Measurements from ENCODE around the gene ENDOD1. TPM values are rescaled to one million over a fixed set of nuclear protein-coding genes. Genes with fewer than 3 reads are reported as not detected.
A peak's percentile ranks its signal among the peaks of the same experiment; 100 is the strongest.

Gene ENDOD1
- polyA plus RNA-seq, 2 of the 4 experiments (the other 2 are of a cell fraction), result 8.3 to 8.8 TPM

DNA sequence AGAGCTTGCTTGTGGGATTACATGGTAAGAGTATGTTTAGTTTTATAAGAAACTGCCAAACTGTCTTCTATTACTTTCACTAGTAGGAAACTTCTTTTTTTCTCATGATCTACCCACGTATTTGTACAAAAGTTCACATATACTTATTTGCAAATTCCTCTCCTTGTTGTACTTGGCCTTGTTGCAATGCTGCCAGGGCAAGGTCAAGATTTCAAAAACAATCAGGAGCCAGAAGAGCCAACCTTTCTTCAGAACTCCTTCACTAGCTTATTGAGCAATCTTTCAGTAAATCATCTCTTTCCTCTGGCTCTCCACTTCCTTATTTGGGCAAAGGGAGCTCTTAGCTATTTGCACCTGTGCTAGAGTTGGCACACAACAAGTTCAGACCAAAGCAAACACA, 13.2 kb upstream of the ENDOD1 start:
- CTCF ChIA-PET, result interaction anchor here (1.1 to 1.8 kb wide), 2 partner anchors 75 to 1318 kb away, joined by 3 to 4 read pairs; no protein-coding TSS in a partner anchor
- WGBS (ENCODE audit: missing lambda C conversion rate), result 4% methylated on average over 1 of the region's 1 CpG

DNA sequence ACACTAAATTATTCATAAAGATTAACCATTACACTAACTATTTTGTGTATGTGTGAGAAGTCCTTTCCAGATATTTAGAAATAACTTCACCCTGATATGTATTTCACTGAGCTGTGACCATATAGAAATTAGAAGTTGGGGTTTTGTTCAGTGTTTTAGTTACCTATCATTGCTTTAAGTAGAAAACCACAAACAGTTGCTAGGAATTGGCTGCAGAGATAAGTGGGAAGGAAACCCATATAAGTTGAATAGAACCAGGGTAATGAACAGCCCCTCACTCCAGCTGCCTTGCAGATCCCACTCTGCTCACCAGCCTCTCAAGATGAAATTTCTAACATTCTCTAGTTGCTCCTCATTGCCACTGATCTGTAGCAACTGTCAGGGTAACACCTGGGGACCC, 12.7 kb upstream of the ENDOD1 start:
- DNase-seq (ENCODE audit: low read depth in 1 of 2, low spot score in 1 of 2), result no peak
- CTCF ChIA-PET, result interaction anchor here (1.8 kb wide), 1 partner anchor 75 kb away, joined by 4 read pairs; no protein-coding TSS in a partner anchor
- no peak for TF ChIP-seq RFX5 (IDR thresholded peaks at IDR 0.05)
- Histone ChIP-seq H3K9me3 (no peaks in the 10 kb centered on the region), H3K4me3 (no peak overlapping the region), H3K4me2 (peak overlapping the region; percentile 42; the same call in 1 of the 3 replicates), H3K27ac (no peak overlapping the region), H3K4me1 (peaks cover 6% of the 10 kb centered on the region; the same call in 1 of the 3 replicates)
- POLR2A ChIA-PET, result no interaction called here
- no peak for FAIRE-seq
- no peak for ATAC-seq

More for the DNA sequence above, 13.2 kb upstream of the ENDOD1 start:
- FAIRE-seq (no peak), ATAC-seq (no peak), DNase-seq (ENCODE audit: low read depth in 1 of 2, low spot score in 1 of 2) (peak in 1 of 2 experiments; percentile 25)
- Histone ChIP-seq H3K4me2 (peak overlapping the region; percentile 42; the same call in 2 of the 3 replicates), H3K4me1 (peaks cover 6% of the 10 kb centered on the region; the same call in 1 of the 3 replicates), H3K9me3 (no peaks in the 10 kb centered on the region), H3K27ac (no peak overlapping the region), H3K4me3 (no peak overlapping the region)
- POLR2A ChIA-PET, result no interaction called here
- peak in 1 of 2 experiments; percentile 34; a peak in 1 of 4 replicates for TF ChIP-seq CEBPB (IDR thresholded peaks at IDR 0.05)
- TF ChIP-seq, protein P1, sequence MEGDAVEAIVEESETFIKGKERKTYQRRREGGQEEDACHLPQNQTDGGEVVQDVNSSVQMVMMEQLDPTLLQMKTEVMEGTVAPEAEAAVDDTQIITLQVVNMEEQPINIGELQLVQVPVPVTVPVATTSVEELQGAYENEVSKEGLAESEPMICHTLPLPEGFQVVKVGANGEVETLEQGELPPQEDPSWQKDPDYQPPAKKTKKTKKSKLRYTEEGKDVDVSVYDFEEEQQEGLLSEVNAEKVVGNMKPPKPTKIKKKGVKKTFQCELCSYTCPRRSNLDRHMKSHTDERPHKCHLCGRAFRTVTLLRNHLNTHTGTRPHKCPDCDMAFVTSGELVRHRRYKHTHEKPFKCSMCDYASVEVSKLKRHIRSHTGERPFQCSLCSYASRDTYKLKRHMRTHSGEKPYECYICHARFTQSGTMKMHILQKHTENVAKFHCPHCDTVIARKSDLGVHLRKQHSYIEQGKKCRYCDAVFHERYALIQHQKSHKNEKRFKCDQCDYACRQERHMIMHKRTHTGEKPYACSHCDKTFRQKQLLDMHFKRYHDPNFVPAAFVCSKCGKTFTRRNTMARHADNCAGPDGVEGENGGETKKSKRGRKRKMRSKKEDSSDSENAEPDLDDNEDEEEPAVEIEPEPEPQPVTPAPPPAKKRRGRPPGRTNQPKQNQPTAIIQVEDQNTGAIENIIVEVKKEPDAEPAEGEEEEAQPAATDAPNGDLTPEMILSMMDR (IDR thresholded peaks at IDR 0.05), result no peak

DNA sequence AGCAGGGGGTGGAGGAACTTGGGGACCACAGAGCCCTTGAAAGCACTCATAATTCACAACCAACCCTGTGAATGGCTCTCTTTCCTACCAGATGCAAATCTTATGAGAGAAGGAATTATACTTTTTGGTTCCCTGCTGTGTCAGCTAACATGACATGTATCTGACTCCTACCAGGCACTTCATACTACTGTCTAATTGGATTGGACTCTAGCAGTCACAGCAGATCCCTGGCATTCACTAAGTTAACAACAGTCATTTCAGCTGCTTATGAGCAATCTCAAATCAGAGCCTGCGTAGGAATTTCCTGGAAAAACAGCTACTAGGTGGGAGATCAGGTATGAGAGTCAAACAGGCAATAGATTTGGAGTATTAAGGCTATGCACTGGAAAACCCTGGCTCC, 11.1 kb upstream of the ENDOD1 start:
- ChIA-PET CTCF (interaction anchor here (1.2 to 1.7 kb wide), 2 partner anchors 9 to 10 kb away, joined by 4 to 5 read pairs; no protein-coding TSS in a partner anchor), POLR2A (no interaction called here)
- Histone ChIP-seq H3K4me1 (peaks cover 6% of the 10 kb centered on the region; the same call in 1 of the 3 replicates), H3K9me3 (no peaks in the 10 kb centered on the region), H3K4me2 (no peak overlapping the region), H3K27ac (no peak overlapping the region), H3K4me3 (no peak overlapping the region)
- no peak for ATAC-seq
- TF ChIP-seq EHF (CRISPR knock-in tag; IDR thresholded peaks at IDR 0.05), result no peak
- TF ChIP-seq, protein P2, sequence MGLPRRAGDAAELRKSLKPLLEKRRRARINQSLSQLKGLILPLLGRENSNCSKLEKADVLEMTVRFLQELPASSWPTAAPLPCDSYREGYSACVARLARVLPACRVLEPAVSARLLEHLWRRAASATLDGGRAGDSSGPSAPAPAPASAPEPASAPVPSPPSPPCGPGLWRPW (IDR thresholded peaks at IDR 0.05), result no peak
- TF ChIP-seq CBX8 (IDR thresholded peaks at IDR 0.05), result no peak
- TF ChIP-seq FOSB (CRISPR knock-in tag; IDR thresholded peaks at IDR 0.05), result no peak
- no peak for TF ChIP-seq ZC3H11A (IDR thresholded peaks at IDR 0.05)
- no peak for TF ChIP-seq HDAC2 (IDR thresholded peaks at IDR 0.05)
- no peak for TF ChIP-seq NR3C1 (IDR thresholded peaks at IDR 0.05)
- TF ChIP-seq BHLHE40 (IDR thresholded peaks at IDR 0.05; ENCODE audit: low read depth, low read length), result no peak
- TF ChIP-seq EHMT2 (IDR thresholded peaks at IDR 0.05; ENCODE audit: low read depth), result no peak
- TF ChIP-seq, protein P3, sequence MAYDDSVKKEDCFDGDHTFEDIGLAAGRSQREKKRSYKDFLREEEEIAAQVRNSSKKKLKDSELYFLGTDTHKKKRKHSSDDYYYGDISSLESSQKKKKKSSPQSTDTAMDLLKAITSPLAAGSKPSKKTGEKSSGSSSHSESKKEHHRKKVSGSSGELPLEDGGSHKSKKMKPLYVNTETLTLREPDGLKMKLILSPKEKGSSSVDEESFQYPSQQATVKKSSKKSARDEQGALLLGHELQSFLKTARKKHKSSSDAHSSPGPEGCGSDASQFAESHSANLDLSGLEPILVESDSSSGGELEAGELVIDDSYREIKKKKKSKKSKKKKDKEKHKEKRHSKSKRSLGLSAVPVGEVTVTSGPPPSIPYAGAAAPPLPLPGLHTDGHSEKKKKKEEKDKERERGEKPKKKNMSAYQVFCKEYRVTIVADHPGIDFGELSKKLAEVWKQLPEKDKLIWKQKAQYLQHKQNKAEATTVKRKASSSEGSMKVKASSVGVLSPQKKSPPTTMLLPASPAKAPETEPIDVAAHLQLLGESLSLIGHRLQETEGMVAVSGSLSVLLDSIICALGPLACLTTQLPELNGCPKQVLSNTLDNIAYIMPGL (CRISPR knock-in tag; IDR thresholded peaks at IDR 0.05; ENCODE audit: borderline replicate concordance), result no peak
- no peak for TF ChIP-seq JUN (IDR thresholded peaks at IDR 0.05)
- no peak for TF ChIP-seq SMC3 (IDR thresholded peaks at IDR 0.05)
- no peak for TF ChIP-seq ZFP36 (IDR thresholded peaks at IDR 0.05; ENCODE audit: borderline replicate concordance, partially characterized antibody)
- no peak for TF ChIP-seq CBX2 (IDR thresholded peaks at IDR 0.05; ENCODE audit: borderline replicate concordance, low read depth)
- no peak for TF ChIP-seq ESRRA (IDR thresholded peaks at IDR 0.05; ENCODE audit: borderline replicate concordance, low read length)
- no peak for TF ChIP-seq GATA3 (IDR thresholded peaks at IDR 0.05; ENCODE audit: borderline replicate concordance)
- TF ChIP-seq, protein P1 (IDR thresholded peaks at IDR 0.05), result no peak
- no peak for DNase-seq (ENCODE audit: low read depth in 1 of 2, low spot score in 1 of 2)
- WGBS (ENCODE audit: missing lambda C conversion rate), result 50% methylated on average over 1 of the region's 1 CpG
- FAIRE-seq, result no peak

Data from A549 (cell line).